H1 (cell line): Measurements from ENCODE around the gene CYP2A6.

Experiments used
- ASH2L ChIP-seq: fragments of 200-600, 300-600 bp; sonication (generic); IDR thresholded peaks from one replicate; pipeline ENCODE4 v1.7.1; 2017; ENCODE audit warnings: low read length
- CTBP2 ChIP-seq: IDR thresholded peaks from 2 replicates; pipeline ENCODE4 v1.7.0; 2011; ENCODE audit warnings: borderline replicate concordance, mild to moderate bottlenecking, moderate library complexity, mixed read lengths, low read length; ENCODE audit not compliant: insufficient read depth, insufficient read length
- CTCF ChIP-seq, 3 experiments: IDR thresholded peaks; 1 replicate in 2 of 3; 2 replicates in 1 of 3; pipeline versions ENCODE4 v1.5.1 to v1.6.1; 2011; ENCODE audit warnings: low read length in 3 of 3, mild to moderate bottlenecking in 3 of 3, inconsistent platforms in 2 of 3, low read depth in 1 of 3, moderate library complexity in 1 of 3; ENCODE audit not compliant: insufficient read depth in 1 of 3; ENCODE audit errors: control extremely low read depth in 1 of 3
- EGR1 ChIP-seq: IDR thresholded peaks from 2 replicates; pipeline ENCODE4 v1.6.1; 2011; ENCODE audit warnings: low read depth, low read length, borderline replicate concordance
- EP300 ChIP-seq, 2 experiments: IDR thresholded peaks; 1 replicate in 1 of 2; 2 replicates in 1 of 2; pipeline ENCODE4 v1.6.1; 2011 to 2012; ENCODE audit warnings: low read depth in 2 of 2, low read length in 2 of 2, mild to moderate bottlenecking in 2 of 2, borderline replicate concordance in 1 of 2, inconsistent platforms in 1 of 2, moderate library complexity in 1 of 2
- EZH2 ChIP-seq: fragments of 200-600 bp; sonication (generic); IDR thresholded peaks from 2 replicates; pipeline ENCODE4 v1.7.1; 2012; ENCODE audit warnings: low read depth, mild to moderate bottlenecking, moderate library complexity, low read length, inconsistent platforms; ENCODE audit not compliant: severe bottlenecking
- HDAC2 ChIP-seq, 2 experiments: fragments of 300-600 bp in 1 of 2; sonication (generic) in 1 of 2; IDR thresholded peaks; 2 replicates each; pipeline ENCODE4 v1.6.1; 2011 to 2012; ENCODE audit warnings: low read depth in 2 of 2, low read length in 2 of 2, mild to moderate bottlenecking in 2 of 2, moderate library complexity in 2 of 2, borderline replicate concordance in 1 of 2, inconsistent platforms in 1 of 2
- KDM1A ChIP-seq: fragments of 200-600, 300-600 bp; sonication (generic); IDR thresholded peaks from 2 replicates; pipeline ENCODE4 v1.7.1; 2016; ENCODE audit warnings: mild to moderate bottlenecking, low read length, borderline replicate concordance
- MAX ChIP-seq: IDR thresholded peaks from 2 replicates; pipeline ENCODE4 v1.6.1; 2012; ENCODE audit warnings: inconsistent platforms
- POLR2A ChIP-seq, 2 experiments: IDR thresholded peaks; 1 replicate in 1 of 2; 2 replicates in 1 of 2; pipeline ENCODE4 v1.6.1; 2011; ENCODE audit warnings: low read depth in 2 of 2, low read length in 2 of 2, mild to moderate bottlenecking in 2 of 2; ENCODE audit errors: control extremely low read depth in 1 of 2
- POLR2AphosphoS5 ChIP-seq: IDR thresholded peaks from 2 replicates; pipeline ENCODE4 v1.6.1; 2011; ENCODE audit warnings: low read depth, low read length
- POU5F1 ChIP-seq: IDR thresholded peaks from 2 replicates; pipeline ENCODE4 v1.6.1; 2011; ENCODE audit warnings: low read depth, mild to moderate bottlenecking, low read length, moderate library complexity

GRCh38 chr19:40805258-40805868, 44.9 kb downstream of the CYP2A6 start:
- TF ChIP-seq MAX (no peak), CTCF (IDR thresholded peaks at IDR 0.05; ENCODE audit: control extremely low read depth in 1 of 3, insufficient read depth in 1 of 3, low read depth in 1 of 3, low read length in 3 of 3) (no peak), POU5F1 (no peak), CTBP2 (no peak), ASH2L (no peak), KDM1A (no peak), EZH2 (no peak), EP300 (IDR thresholded peaks at IDR 0.05; ENCODE audit: borderline replicate concordance in 1 of 2, low read depth in 2 of 2, low read length in 2 of 2) (no peak), EGR1 (no peak), HDAC2 (IDR thresholded peaks at IDR 0.05; ENCODE audit: borderline replicate concordance in 1 of 2, low read depth in 2 of 2, low read length in 2 of 2) (no peak), POLR2AphosphoS5 (no peak), POLR2A (IDR thresholded peaks at IDR 0.05; ENCODE audit: control extremely low read depth in 1 of 2, low read depth in 2 of 2, low read length in 2 of 2) (no peak; a peak in 1 of 3 replicates)
